ENCODE data around the gene PDCL3.

DNA sequence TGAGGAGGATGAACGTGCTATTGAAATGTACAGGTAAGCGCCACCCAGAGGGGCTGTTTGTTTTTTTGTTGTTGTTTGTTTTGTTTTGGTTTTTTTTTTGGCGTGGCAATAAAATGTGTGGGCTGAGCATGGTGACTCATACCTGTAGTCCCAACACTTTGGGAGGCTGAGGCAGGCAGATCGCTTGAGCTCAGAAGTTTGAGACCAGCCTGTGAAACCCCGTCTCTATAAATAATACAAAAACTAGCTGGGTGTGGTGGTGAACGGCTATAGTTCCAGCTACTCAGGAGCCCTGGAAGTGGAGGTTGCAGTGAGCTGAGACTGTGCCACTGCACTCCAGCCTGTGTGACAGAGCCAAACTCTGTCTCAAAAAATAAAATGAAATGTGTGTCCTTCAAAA lies 6.2 kb downstream of the PDCL3 start:
- TF ChIP-seq POLR2AphosphoS5 (IDR thresholded peaks at IDR 0.05), result no peak
- TF ChIP-seq, protein P1, sequence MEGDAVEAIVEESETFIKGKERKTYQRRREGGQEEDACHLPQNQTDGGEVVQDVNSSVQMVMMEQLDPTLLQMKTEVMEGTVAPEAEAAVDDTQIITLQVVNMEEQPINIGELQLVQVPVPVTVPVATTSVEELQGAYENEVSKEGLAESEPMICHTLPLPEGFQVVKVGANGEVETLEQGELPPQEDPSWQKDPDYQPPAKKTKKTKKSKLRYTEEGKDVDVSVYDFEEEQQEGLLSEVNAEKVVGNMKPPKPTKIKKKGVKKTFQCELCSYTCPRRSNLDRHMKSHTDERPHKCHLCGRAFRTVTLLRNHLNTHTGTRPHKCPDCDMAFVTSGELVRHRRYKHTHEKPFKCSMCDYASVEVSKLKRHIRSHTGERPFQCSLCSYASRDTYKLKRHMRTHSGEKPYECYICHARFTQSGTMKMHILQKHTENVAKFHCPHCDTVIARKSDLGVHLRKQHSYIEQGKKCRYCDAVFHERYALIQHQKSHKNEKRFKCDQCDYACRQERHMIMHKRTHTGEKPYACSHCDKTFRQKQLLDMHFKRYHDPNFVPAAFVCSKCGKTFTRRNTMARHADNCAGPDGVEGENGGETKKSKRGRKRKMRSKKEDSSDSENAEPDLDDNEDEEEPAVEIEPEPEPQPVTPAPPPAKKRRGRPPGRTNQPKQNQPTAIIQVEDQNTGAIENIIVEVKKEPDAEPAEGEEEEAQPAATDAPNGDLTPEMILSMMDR (IDR thresholded peaks at IDR 0.05), result no peak

Data from upper lobe of left lung (tissue), 4 donors.